GM19193 (cell line): ENCODE measurements around the gene SLC9C1.

Experiments
- POLR2A ChIP-seq: IDR thresholded peaks from 4 replicates; pipeline ENCODE4 v1.6.1; 2011; ENCODE audit not compliant: insufficient read depth, insufficient read length; ENCODE audit errors: extremely low read depth

Gene SLC9C1

DNA sequence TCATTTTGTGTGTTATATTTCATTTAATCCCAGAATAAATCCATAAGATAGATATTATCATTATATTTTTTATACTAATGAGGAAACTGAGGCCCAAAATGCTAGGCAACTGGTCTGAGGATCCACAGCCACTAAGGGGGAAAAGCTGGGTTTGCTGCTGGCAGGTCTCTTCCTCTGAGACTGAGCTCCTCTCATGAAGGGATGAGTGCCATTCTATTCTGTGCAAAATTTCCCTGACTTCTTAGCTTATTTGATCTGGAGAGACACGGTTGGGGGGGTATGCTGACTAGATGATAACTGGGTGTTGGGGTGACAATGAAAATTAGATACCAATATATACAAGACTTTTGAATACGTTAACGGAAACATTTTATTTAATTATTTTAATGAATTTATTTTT lies 162.9 kb downstream of the SLC9C1 start:
- no peak for TF ChIP-seq POLR2A

DNA sequence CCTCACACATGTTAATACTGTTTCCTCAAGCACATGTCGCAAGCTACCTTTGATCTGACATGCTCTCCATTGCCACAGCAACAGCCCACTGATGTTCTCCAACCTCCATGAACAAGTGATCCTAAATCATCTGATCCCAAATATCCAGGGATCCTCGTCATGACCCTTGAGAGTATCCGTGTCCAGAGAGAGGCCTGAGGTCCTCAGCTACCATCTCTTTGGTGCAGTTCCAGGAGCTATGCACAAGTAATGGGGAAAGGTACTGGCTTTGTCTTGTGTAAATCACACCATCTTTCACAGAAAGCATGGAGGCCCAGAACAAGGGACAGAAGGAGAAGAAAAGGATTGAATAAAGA lies 163.4 kb downstream of the SLC9C1 start:
- TF ChIP-seq POLR2A: no peak

DNA sequence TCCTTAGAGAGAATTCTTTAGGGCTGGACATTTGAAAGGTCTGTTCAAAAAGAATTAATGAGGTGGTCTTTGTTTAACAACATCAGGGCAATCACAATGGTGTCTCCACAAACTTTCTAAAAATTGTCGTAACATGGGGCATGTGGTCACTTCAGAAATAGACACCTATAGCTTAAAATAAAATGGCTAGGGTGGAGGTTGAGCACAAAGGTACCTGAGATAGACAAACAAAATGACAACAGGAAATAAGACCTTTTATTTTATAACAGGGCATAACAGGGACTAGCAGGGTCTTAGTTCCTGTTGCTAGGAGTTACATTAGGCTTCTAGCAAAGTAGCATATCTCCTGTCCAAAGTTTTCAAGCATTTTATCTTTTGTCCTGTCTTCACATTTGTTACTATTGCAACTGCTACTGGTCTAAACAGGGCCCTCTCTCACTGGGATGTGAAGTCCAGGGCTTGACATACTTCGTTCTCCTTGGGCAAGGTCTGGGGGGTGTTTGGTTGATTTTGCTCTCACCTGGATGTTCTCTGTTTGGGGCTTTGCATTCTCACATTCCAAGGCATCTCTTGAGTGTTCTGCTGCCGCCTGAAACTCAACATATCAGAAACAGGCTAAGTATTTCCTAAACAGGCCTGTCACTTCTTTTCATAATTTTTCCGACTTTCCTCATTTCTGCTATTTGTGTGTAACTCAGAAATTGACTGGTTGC lies 163.9 kb downstream of the SLC9C1 start:
- no peak for TF ChIP-seq POLR2A

DNA sequence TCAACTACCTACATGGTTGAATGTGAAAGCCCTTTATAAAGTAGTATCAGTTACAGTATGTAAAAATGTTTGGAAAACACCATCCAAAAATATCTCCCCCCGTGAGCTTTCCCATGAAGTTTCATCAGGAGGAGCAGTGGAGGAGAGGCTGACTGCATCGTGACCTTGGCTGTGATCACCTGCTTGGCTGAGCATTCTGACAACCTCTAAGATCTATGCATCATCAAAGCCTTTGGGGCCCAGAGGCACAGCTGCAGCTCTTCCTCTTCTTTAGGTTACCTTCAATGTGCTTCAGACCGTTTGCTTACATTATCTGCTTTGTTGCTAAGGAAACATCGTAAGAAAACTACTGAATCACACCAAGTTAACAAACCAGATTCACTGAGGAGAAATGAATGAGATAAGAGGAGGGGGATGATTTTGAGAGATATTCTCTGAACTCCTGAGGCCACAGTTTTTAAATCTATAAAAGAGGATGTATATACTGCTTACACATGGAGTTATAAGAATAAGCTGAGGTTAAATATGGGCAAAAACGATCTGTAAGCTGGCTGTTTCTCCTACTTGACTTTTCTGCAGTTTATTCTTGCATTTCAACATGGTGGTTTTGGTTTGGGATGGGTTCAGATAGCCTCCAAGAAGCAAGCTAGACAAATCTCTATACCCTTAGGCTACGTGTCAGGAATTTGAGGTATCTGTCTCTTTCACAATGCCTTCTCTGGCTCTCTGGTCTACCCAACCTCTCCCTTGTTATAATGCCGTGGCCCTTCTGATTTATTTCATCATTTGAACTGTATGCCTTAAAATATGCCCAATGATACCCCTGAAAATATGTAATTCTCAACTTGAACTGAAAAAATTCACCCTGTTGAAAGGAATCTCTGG lies 164.9 kb downstream of the SLC9C1 start:
- TF ChIP-seq POLR2A: peak; percentile 30

DNA sequence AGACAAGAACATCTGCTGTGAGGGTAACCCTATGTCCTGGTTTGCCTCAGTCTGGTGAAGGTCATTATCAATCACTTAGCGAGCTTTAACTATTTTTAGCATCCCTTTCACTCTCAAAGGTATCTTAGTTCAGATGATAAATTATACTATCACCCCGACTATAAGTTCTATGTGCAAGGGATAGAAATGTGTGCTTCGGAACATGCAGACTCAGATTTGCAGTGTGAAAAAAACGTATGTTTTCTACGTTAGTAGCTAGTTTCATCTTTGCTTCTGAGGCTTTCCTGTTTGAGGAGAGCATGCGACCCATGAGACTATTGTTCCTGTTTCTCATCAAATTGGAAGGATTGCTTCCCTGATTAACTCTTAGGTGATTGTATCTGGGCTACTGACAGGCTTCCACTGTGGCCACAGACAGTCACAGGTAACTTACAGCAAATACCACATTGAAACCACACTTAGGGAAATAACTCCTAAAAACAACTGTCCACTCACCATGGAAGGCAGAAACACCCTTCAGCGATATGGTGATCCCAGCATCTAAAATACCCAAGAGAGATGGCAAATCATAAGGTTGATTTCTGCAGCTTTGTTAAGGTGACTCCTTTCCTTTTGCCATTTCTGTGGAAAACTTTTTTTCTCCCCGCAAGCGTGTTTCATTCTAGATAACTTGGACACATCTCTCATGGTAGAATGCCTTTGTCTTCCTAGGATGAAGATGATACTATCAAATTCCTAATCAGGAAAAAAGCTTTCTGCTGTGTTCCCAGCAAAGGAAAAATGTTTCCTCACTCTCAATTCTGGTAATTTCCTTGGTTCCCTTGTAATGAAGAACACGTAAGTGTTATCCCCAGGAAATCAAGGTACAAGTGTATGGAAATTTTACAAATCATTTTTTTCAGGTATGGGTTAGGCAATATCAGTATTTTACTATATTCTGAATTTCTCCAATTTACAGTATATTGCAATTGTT lies 166.2 kb downstream of the SLC9C1 start:
- no peak for TF ChIP-seq POLR2A

DNA sequence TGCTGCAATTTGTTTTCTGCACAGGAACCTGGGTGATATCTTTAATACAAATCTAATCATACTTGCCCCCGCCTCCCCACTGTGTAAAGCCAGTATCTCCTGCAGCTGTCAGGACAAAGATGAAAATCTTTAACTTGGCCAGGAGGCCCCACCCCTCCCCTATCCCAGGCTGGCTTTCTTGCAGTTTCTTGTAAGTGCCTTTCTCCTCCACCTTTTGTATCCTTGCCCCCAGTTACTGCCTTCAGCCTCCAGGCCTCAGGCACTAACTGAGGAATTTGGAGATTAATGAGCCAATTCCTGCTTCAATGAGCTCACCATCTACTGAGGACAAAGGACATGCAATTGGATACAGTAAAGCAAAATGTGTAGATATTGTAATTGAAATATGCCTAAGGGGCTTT lies 167.5 kb downstream of the SLC9C1 start:
- no peak for TF ChIP-seq POLR2A

DNA sequence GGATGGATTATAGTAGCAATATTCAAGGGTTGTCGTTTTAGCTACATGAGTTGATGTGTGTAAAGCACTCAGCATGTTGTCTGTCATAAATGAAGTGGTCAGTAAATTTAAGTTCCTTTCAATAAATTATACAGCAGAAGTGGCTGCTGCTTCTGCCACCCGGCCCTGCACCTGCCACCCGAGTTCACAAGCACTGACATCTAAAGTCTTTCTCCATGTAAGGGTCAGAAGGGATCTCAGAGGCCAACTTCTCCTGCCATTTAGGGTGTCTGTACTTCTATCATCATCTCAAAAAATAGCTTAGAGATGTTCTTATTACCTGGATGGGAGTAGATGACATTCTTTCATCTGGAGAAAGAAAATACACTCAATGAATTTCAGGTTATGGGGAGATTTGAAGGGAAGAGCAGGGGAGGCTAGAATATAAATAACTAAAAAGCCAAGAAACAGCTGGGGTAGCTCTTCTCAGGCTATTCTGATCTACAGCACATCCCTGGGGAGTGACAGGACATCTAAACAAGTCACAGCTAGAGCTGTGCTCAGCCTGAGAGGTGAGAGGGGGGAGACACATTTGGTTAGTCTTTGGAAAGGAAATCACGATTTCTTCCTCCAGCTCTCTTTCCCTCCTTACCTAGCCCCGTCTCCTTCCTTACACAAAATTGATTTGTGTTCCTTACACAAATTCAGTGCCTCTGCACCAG lies 169.0 kb downstream of the SLC9C1 start:
- TF ChIP-seq POLR2A: no peak

DNA sequence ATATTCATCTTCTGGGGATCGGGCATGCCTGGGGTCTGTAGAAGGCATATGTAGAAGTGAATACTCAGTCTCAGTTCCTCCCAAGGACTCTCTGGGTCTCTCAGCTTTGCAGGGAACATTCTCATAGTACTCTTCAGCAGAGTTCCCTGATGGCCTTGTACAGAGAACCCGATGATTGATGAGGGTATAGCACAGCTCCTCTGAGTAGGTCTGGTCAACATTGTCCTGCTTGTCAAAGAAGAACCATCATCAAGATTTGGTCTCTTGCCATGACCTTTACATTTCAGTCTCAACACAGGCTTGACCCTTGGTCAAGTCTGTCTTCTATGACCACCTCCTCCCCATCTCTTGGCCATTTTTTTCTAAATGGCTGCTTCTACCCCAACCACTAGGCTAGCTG lies 170.5 kb downstream of the SLC9C1 start:
- TF ChIP-seq POLR2A: no peak

DNA sequence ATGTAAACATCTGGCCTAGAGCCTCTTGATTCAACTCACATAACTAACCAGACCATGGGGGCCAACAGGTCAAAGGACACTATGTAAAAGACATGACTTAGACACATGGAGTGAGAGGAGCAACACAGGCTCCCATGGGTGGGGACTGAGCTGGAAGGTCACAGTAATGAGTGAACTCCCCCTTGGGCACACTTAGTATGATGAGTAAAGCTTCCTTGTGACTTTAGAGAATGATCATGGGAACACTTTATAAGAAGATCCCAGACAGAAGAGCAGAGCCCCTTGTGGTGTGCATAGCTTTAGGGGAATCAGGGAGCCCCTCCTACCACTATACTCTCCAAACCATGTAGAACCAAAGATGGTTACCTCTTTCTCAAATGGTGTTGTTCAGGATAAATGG lies 171.1 kb downstream of the SLC9C1 start:
- TF ChIP-seq POLR2A: no peak

DNA sequence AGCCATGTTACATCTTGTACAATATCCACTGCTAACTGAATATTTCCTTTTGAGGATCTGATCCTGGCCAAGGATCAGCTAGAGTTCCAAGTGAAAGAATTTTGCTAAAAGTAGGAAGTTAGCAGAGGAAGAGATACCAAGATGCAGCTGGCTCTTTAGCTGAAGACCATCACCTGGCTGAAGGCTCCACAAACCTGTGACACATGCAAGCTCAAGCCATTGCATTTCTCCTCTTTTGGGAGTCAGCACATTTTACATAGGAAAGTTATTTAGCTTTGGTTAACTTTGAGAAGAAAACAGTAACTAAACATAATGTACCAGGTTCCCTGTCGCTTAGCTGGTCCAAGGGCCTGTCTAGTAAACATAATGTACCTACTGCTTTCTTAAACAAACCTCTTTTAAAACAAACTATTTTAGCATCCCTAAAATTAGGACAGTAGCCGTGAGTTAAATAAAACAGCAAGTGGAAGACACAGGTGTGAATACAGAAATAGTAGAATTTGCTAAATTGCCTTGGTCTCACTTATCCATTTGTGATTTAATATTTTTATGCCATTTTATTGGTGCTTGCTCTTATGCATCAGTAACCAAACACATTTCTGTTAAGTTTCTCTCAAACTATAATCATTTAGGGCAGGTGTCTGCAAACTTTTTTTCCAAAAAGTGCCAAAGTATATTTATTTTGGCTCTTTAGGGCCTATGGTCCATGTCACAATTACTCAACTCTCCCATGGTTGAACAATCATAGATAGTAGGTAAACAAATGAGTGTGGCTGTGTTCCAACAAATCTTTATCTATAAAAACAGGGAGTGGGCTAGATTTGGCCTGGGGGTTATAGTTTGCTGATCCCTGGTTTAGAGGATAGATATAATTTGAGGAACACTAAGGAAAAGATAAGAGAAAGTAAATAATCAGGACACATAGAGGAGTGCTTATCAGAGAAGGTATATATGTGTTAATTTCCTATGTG lies 172.2 kb downstream of the SLC9C1 start:
- no peak for TF ChIP-seq POLR2A

DNA sequence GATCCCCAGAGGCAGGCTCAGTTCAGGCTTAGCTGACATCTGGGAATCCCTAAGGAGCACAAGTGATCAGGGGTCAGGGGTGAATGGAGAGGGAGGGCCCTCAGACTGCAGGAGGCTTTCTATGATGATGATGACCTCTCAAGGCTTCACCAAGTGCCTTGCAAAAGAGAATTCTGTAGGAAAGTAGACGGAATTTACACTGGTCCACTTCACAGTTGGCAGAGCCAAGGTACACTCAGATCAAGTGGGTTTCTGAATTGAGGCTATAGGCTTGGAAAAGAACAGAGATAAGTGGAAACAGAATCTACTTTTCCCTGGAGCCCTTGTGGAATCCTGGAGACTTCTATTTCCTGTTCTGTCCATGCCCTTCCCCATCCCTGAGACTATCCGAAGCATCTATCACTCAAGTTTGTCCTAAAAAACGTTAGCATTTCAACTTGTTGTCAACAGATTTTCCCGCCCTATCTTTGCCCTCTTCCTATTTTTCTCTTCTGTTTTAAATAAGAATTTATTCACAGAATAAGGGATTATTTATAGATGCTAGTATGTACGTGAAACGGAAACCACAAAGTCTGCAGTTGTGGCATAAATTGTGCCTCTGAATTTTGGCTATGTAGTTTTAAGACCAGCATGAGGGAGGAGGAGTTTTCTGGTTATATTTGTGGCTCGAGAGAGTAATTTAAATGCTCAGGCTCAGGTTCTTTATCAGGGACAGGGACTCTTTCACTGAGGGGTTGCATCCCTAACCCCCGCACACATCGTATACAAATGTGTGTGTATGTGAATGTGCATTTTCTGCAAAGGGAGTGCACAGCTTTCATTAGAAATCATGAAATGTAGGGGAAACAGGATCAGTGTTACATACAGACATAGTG lies 173.8 kb downstream of the SLC9C1 start:
- no peak for TF ChIP-seq POLR2A

DNA sequence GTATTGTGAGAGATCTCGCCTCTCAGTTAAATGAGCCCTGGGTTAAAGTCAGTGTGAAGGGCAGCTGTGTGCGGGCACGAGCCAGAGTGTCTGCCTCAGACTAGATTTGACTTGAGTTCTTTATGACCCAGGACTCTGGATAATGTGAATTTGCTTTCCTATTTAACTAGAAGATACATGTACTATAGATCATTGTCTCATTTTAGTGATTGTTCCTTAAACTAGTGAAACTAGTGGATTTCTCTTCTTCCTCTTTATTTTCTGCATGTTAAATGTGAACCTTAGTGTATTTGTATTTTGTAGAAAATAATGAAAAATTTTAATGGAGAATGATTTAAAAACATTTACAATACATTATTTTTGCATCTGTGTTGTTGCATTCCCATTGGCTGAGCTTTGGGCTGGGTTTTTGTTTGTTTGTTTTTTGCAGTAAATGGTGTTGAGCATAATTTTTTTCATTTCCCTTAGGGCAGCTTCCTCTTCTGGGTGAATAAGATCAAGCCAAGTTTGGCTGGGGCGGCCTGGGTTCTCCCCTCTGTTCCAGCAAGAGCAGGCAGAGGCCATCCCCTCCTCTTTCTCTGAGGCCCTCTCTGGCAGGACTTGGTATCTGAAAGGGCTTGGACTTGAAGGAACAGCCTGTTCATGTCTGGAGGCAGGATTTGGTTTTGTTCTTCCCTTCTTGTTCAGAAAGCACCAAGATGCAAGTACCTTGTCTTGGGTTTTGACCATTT lies 176.0 kb downstream of the SLC9C1 start:
- no peak for TF ChIP-seq POLR2A
